ENCODE measurements around the gene CTNNAL1. TPM values are rescaled to one million over a fixed set of nuclear protein-coding genes. Genes with fewer than 3 reads are reported as not detected.

CTNNAL1 gene
- polyA plus RNA-seq, 1 donor (not counting 4 experiments of a cell fraction or from before 2014, with no cell fraction given) = 112 TPM

DNA sequence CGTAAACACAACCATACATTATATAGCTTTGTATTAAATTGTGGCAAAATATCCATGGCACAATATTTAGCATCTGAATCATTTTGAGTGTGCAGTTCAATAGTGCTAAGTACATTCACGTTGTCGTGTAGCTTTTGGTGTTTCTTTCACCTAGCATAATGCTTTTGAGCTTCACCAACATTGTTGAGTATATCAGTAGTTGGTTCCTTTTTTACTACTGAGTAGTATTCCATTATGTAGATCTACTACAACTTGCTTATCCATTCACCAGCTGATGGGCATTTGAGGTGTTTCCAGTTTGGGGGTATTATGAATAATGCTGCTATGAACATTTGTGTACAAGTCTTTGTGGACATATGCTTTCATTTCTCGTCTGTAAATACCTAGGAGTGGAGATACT lies 27.3 kb upstream of the CTNNAL1 start:
- no peak overlapping the region for H3K9ac ChIP-seq (ENCODE audit: control insufficient read depth, extremely low read depth, insufficient read depth, low read length)
- TF ChIP-seq, protein P1, sequence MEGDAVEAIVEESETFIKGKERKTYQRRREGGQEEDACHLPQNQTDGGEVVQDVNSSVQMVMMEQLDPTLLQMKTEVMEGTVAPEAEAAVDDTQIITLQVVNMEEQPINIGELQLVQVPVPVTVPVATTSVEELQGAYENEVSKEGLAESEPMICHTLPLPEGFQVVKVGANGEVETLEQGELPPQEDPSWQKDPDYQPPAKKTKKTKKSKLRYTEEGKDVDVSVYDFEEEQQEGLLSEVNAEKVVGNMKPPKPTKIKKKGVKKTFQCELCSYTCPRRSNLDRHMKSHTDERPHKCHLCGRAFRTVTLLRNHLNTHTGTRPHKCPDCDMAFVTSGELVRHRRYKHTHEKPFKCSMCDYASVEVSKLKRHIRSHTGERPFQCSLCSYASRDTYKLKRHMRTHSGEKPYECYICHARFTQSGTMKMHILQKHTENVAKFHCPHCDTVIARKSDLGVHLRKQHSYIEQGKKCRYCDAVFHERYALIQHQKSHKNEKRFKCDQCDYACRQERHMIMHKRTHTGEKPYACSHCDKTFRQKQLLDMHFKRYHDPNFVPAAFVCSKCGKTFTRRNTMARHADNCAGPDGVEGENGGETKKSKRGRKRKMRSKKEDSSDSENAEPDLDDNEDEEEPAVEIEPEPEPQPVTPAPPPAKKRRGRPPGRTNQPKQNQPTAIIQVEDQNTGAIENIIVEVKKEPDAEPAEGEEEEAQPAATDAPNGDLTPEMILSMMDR (optimal IDR thresholded peaks at IDR 0.05 in 1 of 3, IDR thresholded peaks at IDR 0.05 in 1 of 3, conservative IDR thresholded peaks at IDR 0.05 in 1 of 3; ENCODE audit: extremely low read depth in 1 of 3, insufficient read depth in 2 of 3, low read length in 3 of 3) = no peak
- no peak for TF ChIP-seq EZH2 (IDR thresholded peaks at IDR 0.05; ENCODE audit: low read length)
- no peaks in the 10 kb centered on the region for H3K79me2 ChIP-seq (ENCODE audit: control insufficient read depth, insufficient read depth, low read length)
- no peak for FAIRE-seq
- H3K9me3 ChIP-seq (ENCODE audit: control insufficient read depth, low read depth, low read length) = no peaks in the 10 kb centered on the region
- H3K36me3 ChIP-seq (ENCODE audit: control insufficient read depth in 2 of 2, extremely low read depth in 1 of 2, insufficient read depth in 2 of 2, low read length in 2 of 2) = peaks cover 5 to 6% of the 10 kb centered on the region in 2 experiments
- no peak overlapping the region for H3K27ac ChIP-seq (ENCODE audit: control insufficient read depth, insufficient read depth, low read length)
- no peaks in the 10 kb centered on the region for H4K20me1 ChIP-seq (ENCODE audit: control insufficient read depth, extremely low read depth, insufficient read depth, low read length)
- H3K4me2 ChIP-seq (ENCODE audit: control insufficient read depth, extremely low read depth, insufficient read depth, low read depth, low read length) = no peak overlapping the region
- no peak overlapping the region for H2AFZ ChIP-seq (ENCODE audit: control insufficient read depth, low read length)
- no peaks in the 10 kb centered on the region for H3K27me3 ChIP-seq (ENCODE audit: control insufficient read depth, extremely low read depth, insufficient read depth, low read length)
- DNase-seq (ENCODE audit: low read depth, low spot score) = no peak
- dilution Hi-C loops (cut with MboI; ENCODE audit: extremely low pct_ligation_motif_present, low sequenced_read_pairs) = no loop called here
- no peak overlapping the region for H3K4me3 ChIP-seq (ENCODE audit: control insufficient read depth in 2 of 3, extremely low read depth in 1 of 3, insufficient read depth in 2 of 3, low read depth in 1 of 3, low read length in 3 of 3)
- H3K9me1 ChIP-seq (ENCODE audit: control insufficient read depth, extremely low read depth, insufficient read depth, low read length) = no peaks in the 10 kb centered on the region
- peaks cover 18% of the 10 kb centered on the region for H3K4me1 ChIP-seq (ENCODE audit: control insufficient read depth, extremely low read depth, insufficient read depth, low read length)

DNA sequence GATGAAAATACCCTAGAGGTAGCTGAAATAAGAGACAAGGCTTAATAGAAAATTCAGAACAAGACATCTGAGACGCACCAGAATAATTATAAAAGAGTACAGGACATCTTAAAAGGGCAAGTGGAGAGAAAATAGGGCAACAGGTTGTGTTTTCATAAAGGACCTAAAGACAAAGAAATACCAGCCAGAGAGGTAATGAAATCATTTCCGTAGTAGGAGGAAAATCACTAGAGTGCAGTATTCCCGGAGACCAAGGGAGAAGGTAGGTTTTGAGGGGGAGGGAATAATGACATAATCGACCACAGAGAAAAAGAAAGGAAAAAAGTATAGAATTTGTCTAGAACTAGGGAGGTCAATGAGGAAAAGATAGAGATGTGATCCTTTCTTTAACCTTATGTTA lies 26.2 kb upstream of the CTNNAL1 start:
- no peaks in the 10 kb centered on the region for H3K79me2 ChIP-seq (ENCODE audit: control insufficient read depth, insufficient read depth, low read length)
- no peaks in the 10 kb centered on the region for H4K20me1 ChIP-seq (ENCODE audit: control insufficient read depth, extremely low read depth, insufficient read depth, low read length)
- no peak overlapping the region for H3K27ac ChIP-seq (ENCODE audit: control insufficient read depth, insufficient read depth, low read length)
- TF ChIP-seq, protein P1 (optimal IDR thresholded peaks at IDR 0.05 in 1 of 3, IDR thresholded peaks at IDR 0.05 in 1 of 3, conservative IDR thresholded peaks at IDR 0.05 in 1 of 3; ENCODE audit: extremely low read depth in 1 of 3, insufficient read depth in 2 of 3, low read length in 3 of 3) = no peak
- no peak for TF ChIP-seq EZH2 (IDR thresholded peaks at IDR 0.05; ENCODE audit: low read length)
- H3K4me1 ChIP-seq (ENCODE audit: control insufficient read depth, extremely low read depth, insufficient read depth, low read length) = peaks cover 23% of the 10 kb centered on the region
- no peak overlapping the region for H3K4me2 ChIP-seq (ENCODE audit: control insufficient read depth, extremely low read depth, insufficient read depth, low read depth, low read length)
- no peaks in the 10 kb centered on the region for H3K9me3 ChIP-seq (ENCODE audit: control insufficient read depth, low read depth, low read length)
- no peak overlapping the region for H2AFZ ChIP-seq (ENCODE audit: control insufficient read depth, low read length)
- FAIRE-seq (no peak), DNase-seq (ENCODE audit: low read depth, low spot score) (no peak)
- no peak overlapping the region for H3K9ac ChIP-seq (ENCODE audit: control insufficient read depth, extremely low read depth, insufficient read depth, low read length)
- dilution Hi-C loops (cut with MboI; ENCODE audit: extremely low pct_ligation_motif_present, low sequenced_read_pairs) = no loop called here
- H3K4me3 ChIP-seq (ENCODE audit: control insufficient read depth in 2 of 3, extremely low read depth in 1 of 3, insufficient read depth in 2 of 3, low read depth in 1 of 3, low read length in 3 of 3) = no peak overlapping the region
- no peaks in the 10 kb centered on the region for H3K9me1 ChIP-seq (ENCODE audit: control insufficient read depth, extremely low read depth, insufficient read depth, low read length)
- peaks cover 5% of the 10 kb centered on the region in 2 experiments for H3K36me3 ChIP-seq (ENCODE audit: control insufficient read depth in 2 of 2, extremely low read depth in 1 of 2, insufficient read depth in 2 of 2, low read length in 2 of 2)
- H3K27me3 ChIP-seq (ENCODE audit: control insufficient read depth, extremely low read depth, insufficient read depth, low read length) = no peaks in the 10 kb centered on the region
